ENCODE results near the gene HBEGF. TPM values are rescaled to one million over a fixed set of nuclear protein-coding genes. Genes with fewer than 3 reads are reported as not detected.
A peak's percentile ranks its signal among the peaks of the same experiment; 100 is the strongest.

Gene HBEGF
- total RNA-seq, 1 donor from 2014 or later, result 3.6 TPM

DNA sequence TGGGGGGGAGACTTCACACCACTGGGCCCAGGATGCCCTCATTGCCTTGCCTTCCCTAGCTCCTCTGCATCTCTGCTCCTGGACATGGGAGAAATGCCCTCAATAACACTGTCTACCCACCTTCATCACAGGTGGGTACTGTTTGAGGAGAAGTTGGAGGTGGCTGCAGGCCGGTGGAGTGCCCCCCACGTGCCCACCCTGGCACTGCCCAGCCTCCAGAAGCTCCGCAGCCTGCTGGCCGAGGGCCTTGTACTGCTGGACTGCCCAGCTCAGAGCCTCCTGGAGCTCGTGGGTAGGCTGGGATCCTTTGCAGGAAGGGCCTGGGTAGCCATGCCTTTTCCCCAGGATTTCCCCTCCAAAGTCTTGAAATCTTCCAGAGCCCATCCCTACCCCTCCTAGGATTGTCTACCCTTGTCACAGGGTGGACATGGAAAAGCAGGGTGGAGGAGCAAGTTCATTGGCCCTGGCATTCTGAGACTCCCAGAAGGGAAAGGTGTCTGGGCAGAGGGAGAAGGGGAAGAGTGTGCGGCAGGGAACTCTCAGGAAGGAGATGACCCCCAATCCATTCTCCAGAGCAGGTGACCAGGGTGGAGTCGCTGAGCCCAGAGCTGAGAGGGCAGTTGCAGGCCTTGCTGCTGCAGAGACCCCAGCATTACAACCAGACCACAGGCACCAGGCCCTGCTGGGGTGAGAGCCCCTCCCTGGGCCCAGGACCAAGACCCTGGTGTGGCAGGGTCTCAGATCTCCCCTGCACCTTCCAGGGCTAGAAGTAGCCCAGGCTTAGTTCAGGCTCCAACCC lies 14.5 kb upstream of the HBEGF start:
- Mint-ChIP-seq H3K4me1 (ENCODE audit: unreplicated experiment) (peaks cover 11% of the 10 kb centered on the region), H3K36me3 (ENCODE audit: unreplicated experiment) (no peaks in the 10 kb centered on the region), H3K4me3 (ENCODE audit: unreplicated experiment) (no peak overlapping the region), H3K27me3 (ENCODE audit: unreplicated experiment) (no peaks in the 10 kb centered on the region), H3K27ac (ENCODE audit: unreplicated experiment) (no peak overlapping the region), H3K9me3 (ENCODE audit: unreplicated experiment) (no peaks in the 10 kb centered on the region)
- no peak for DNase-seq (ENCODE audit: extremely low spot score, unreplicated experiment)
- TF ChIP-seq, protein P1, sequence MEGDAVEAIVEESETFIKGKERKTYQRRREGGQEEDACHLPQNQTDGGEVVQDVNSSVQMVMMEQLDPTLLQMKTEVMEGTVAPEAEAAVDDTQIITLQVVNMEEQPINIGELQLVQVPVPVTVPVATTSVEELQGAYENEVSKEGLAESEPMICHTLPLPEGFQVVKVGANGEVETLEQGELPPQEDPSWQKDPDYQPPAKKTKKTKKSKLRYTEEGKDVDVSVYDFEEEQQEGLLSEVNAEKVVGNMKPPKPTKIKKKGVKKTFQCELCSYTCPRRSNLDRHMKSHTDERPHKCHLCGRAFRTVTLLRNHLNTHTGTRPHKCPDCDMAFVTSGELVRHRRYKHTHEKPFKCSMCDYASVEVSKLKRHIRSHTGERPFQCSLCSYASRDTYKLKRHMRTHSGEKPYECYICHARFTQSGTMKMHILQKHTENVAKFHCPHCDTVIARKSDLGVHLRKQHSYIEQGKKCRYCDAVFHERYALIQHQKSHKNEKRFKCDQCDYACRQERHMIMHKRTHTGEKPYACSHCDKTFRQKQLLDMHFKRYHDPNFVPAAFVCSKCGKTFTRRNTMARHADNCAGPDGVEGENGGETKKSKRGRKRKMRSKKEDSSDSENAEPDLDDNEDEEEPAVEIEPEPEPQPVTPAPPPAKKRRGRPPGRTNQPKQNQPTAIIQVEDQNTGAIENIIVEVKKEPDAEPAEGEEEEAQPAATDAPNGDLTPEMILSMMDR (IDR thresholded peaks at IDR 0.05), result no peak

DNA sequence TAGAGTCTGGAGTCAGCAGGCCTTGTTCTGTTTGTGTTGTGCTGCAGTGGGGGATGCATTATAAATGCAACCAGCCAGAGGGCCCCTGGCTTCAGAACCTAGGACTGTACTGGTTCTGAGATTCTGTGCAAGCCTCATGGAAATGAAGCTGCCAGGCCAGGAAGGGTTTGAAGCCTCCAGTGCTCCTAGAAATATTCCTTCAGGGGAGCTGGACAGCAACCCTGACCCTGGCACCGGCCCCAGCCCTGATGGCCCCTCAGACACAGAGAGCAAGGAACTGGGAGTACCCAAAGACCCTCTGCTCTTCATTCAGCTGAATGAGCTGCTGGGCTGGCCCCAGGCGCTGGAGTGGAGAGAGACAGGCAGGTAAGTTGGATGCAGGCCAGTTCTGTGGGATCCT lies 13.7 kb upstream of the HBEGF start, which contains the start of gene SLC4A9:
TSS of gene SLC4A9 (plus strand) at position 94 of the 400 bp plus-strand sequence. CDS start at position 137, 43 bp downstream.
- Mint-ChIP-seq H3K27ac (ENCODE audit: unreplicated experiment) (no peak within 1 kb of the TSS), H3K36me3 (ENCODE audit: unreplicated experiment) (no peaks in the 10 kb centered on the region), H3K27me3 (ENCODE audit: unreplicated experiment) (no peaks in the 10 kb centered on the region), H3K4me1 (ENCODE audit: unreplicated experiment) (peaks cover 11% of the 10 kb centered on the region), H3K4me3 (ENCODE audit: unreplicated experiment) (no peak within 1 kb of the TSS), H3K9me3 (ENCODE audit: unreplicated experiment) (no peaks in the 10 kb centered on the region)
- DNase-seq (ENCODE audit: extremely low spot score, unreplicated experiment), result no peak
- TF ChIP-seq, protein P1 (IDR thresholded peaks at IDR 0.05), result no peak

DNA sequence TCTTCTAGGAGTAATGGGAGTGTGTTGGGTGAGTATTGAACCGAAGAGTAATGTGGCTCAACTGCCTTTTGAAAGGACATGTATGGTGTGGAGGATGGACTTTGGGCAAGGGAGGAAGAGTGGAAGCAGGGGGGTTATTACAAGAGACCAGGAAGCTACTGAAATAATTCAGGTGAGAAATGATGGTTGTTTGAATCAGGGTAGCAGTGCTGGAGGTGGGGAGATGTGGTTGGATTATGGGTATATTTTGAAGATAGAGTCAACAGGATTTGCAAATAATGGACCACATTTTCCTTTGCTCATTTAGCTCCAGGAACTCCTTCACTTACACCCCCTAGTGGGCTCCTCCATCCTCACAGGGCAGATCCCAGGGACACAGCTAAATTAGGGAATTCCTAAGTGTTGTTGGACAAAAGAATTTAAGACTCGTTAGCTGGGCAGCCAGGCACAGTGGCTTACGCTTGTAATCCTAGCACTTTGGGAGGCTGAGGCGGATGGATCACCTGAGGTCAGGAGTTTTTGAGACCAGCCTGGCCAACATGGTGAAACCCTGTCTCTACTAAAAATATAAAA lies 12.4 kb upstream of the HBEGF start:
- no peak overlapping the region for H3K27ac Mint-ChIP-seq (ENCODE audit: unreplicated experiment)
- TF ChIP-seq, protein P1 (IDR thresholded peaks at IDR 0.05), result peak; percentile 58
- no peak overlapping the region for H3K4me3 Mint-ChIP-seq (ENCODE audit: unreplicated experiment)
- no peaks in the 10 kb centered on the region for H3K36me3 Mint-ChIP-seq (ENCODE audit: unreplicated experiment)
- no peaks in the 10 kb centered on the region for H3K9me3 Mint-ChIP-seq (ENCODE audit: unreplicated experiment)
- no peaks in the 10 kb centered on the region for H3K27me3 Mint-ChIP-seq (ENCODE audit: unreplicated experiment)
- peaks cover 11% of the 10 kb centered on the region for H3K4me1 Mint-ChIP-seq (ENCODE audit: unreplicated experiment)
- no peak for DNase-seq (ENCODE audit: extremely low spot score, unreplicated experiment)

DNA sequence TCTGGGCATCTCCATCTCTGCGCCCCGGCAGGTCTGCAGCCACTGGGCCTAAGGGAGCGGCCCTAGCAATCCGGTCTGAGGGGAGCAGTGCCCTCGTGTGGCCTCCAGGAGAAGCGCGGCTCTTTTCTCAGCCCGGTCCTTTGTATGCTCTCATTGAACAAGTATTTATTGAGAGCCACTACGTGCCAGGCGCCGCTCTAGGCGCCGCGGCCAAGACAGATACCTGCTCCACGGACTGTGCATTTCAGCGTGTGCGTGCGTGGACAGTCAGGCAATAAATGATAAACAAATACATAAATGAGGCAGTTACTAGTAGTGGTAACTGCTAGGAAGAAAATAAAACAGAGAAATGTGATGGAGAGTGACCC lies 11.3 kb upstream of the HBEGF start:
- Mint-ChIP-seq H3K27me3 (ENCODE audit: unreplicated experiment) (no peaks in the 10 kb centered on the region), H3K4me3 (ENCODE audit: unreplicated experiment) (peak overlapping the region; percentile 61), H3K9me3 (ENCODE audit: unreplicated experiment) (no peaks in the 10 kb centered on the region), H3K27ac (ENCODE audit: unreplicated experiment) (peak overlapping the region; percentile 80), H3K4me1 (ENCODE audit: unreplicated experiment) (peaks cover 8% of the 10 kb centered on the region), H3K36me3 (ENCODE audit: unreplicated experiment) (no peaks in the 10 kb centered on the region)
- DNase-seq (ENCODE audit: extremely low spot score, unreplicated experiment), result peak; percentile 92
- TF ChIP-seq, protein P1 (IDR thresholded peaks at IDR 0.05), result peak; percentile 93
